HEK293T (cell line): Measurements from ENCODE around the gene DBN1.

Source experiments
- ARNT ChIP-seq: fragments of 450-650 bp; IDR thresholded peaks from 2 replicates; pipeline ENCODE4 v1.6.1; 2017; ENCODE audit warnings: mild to moderate bottlenecking
- BHLHE40 ChIP-seq: fragments of 450-650 bp; IDR thresholded peaks from 2 replicates; pipeline ENCODE4 v1.6.1; 2016; ENCODE audit warnings: mild to moderate bottlenecking, moderate library complexity, borderline replicate concordance
- CTBP1 ChIP-seq: fragments of 450-650 bp; IDR thresholded peaks from 2 replicates; pipeline ENCODE4 v1.6.1; 2016; ENCODE audit warnings: borderline replicate concordance
- FOXA1 ChIP-seq: fragments of 450-650 bp; IDR thresholded peaks from 2 replicates; pipeline ENCODE4 v1.6.1; 2016; ENCODE audit warnings: mild to moderate bottlenecking
- FOXK2 ChIP-seq: fragments of 450-650 bp; IDR thresholded peaks from 2 replicates; pipeline ENCODE4 v1.6.1; 2016; ENCODE audit warnings: mild to moderate bottlenecking
- FOXM1 ChIP-seq: fragments of 450-650 bp; IDR thresholded peaks from 2 replicates; pipeline ENCODE4 v1.6.1; 2017; ENCODE audit warnings: mild to moderate bottlenecking, borderline replicate concordance
- SP1 ChIP-seq: fragments of 450-650 bp; IDR thresholded peaks from 2 replicates; pipeline ENCODE4 v1.6.1; 2017
- ZNF384 ChIP-seq: fragments of 450-650 bp; IDR thresholded peaks from 2 replicates; pipeline ENCODE4 v1.6.1; 2016
- TF ChIP-seq, protein P1 (sequence below): fragments of 450-650 bp; IDR thresholded peaks from 2 replicates; pipeline ENCODE4 v1.6.1; 2016

DNA sequence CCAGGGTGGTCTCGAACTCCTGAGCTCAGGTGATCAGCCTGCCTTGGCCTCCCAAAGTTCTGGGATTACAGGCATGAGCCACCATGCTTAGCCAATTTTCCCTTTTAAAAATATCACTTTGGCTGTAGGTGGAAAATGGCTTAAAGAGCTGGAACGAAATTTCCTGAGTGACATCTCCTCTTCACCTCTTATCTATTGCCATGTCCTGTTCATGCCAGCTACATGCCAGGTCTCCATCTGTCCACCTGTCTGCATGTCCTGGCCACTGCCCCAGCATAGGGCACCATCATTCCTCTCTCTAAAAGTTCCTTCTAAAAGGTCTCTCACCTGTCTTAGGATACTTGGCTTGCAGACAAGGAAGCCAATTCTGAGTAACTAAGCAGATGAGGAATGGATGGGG, 49.8 kb downstream of the DBN1 start:
- TF ChIP-seq, protein P1, sequence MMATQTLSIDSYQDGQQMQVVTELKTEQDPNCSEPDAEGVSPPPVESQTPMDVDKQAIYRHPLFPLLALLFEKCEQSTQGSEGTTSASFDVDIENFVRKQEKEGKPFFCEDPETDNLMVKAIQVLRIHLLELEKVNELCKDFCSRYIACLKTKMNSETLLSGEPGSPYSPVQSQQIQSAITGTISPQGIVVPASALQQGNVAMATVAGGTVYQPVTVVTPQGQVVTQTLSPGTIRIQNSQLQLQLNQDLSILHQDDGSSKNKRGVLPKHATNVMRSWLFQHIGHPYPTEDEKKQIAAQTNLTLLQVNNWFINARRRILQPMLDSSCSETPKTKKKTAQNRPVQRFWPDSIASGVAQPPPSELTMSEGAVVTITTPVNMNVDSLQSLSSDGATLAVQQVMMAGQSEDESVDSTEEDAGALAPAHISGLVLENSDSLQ = no peak
- TF ChIP-seq FOXK2 = no peak
- TF ChIP-seq BHLHE40 = no peak
- no peak for TF ChIP-seq FOXA1
- TF ChIP-seq CTBP1 = no peak
- TF ChIP-seq ZNF384 = no peak
- TF ChIP-seq FOXM1 = no peak
- TF ChIP-seq ARNT = no peak
- no peak for TF ChIP-seq SP1
